ENCODE measurements around the gene SELENOM.
"Not testable (repeated sequence)": the region's sequence is repeated elsewhere in the genome, so short reads cannot be mapped to it uniquely, and the experiment has no call there.

Gene SELENOM

DNA sequence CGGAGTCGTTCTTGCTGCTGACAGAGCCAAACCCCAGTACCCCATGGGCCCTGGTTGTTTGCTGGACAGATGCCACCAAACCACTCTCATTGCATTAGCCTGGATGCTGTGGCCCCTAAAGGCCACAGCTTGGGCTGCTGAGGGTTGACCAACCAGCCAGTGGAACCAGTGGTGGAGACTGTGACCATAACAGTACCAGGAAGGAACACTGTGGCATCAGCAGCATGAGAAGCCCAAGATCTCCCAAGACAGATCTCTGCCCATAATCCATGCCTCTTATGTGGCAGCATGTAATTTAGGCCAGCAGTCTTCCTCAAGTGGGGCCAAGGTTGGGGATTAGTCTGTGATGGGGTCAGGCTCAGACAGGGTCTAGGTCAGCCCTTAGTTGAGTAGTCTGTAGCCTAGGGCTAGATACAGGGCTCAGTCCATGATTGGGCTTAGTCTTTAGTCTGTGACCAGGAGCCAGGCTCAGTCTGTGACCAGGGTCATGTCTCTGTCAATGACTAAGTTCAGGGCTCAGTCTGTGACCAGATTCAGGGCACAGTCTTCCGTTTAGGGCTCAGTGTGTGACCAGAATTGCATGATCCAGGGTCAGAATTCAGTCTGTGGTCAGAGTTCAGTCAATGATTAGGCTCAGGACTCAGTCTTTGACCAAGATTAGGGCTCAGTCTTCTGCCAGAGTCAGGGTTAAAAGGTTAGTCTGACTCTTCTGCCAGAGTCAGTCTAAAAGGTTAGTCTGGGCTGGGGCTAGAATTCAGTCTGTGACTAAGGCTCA is 10.9 kb upstream of the SELENOM start:
- intact Hi-C loops (cut with DNase I): no loop called here
- no peak for DNase-seq

DNA sequence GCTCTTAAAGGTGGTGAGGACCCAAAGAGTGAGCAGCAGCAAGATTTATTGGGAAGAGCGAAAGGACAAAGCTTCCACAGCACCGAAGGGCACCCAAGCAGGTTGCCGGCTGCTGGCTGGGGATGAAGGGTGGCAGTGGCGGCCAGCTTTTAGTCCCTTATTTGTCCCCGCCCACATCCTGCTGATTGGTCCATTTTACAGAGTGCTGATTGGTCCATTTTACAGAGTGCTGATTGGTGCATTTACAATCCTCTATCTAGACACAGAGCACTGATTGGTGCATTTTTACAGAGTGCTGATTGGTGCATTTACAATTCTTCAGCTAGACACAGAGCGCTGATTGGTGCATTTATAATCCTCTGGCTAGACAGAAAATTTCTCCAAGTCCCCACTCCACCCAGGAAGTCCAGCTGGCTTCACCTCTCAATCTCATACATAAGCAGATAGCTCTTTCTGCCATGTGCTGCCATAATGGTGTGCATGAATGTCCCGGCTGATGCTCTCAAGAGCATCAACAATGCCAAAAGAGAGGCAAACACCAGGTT is 5.3 kb upstream of the SELENOM start:
- intact Hi-C loops (cut with DNase I): not testable (repeated sequence)

DNA sequence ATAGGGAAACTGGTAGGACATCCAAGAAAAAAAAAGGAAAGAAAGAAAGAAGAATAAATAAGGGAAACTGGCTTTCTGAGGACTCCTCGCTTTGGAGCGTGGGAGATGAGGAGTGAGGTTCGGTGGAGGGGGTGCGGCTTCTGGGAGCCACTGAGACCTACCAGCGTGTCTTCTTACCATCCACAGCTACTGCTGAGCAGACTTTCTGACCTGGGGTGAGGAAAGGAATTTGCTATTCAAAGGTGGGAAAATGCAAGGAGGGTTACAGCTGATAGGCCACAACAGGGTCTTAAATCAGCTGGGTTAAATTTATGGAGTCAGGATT is 488 bp upstream of the SELENOM start:
- intact Hi-C loops (cut with DNase I): loop anchor here (1.0 to 10.0 kb wide), 2 partner anchors 23 to 47 kb away; no protein-coding TSS in a partner anchor
- DNase-seq: no peak

More for the DNA sequence above, 5.3 kb upstream of the SELENOM start:
- not testable (repeated sequence) for DNase-seq

DNA sequence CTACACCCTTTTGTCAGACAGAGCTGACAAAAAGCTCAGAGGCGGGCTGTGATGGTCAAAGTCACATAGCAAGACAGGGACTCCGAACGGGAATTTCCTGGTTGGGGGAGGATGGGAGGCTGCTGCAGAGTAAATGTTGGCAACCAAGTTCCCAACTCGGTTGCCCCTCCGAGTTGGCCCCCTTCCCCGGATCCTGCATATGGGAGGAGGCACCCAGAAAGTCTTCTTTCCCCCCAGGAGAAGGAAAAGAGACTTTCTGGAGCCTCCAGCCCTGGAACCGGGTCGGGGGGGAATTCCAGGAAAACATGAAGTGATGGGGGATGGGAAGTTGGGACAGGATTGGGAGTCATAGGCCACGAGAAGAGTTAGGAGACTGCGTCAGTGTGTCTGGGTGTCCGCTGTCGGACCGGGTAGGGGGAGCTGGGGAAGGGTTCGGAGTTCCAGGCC is 614 bp downstream of the SELENOM start:
- intact Hi-C loops (cut with DNase I): loop anchor here (1.0 to 10.0 kb wide), 2 partner anchors 21 to 48 kb away; no protein-coding TSS in a partner anchor
- DNase-seq: no peak

DNA sequence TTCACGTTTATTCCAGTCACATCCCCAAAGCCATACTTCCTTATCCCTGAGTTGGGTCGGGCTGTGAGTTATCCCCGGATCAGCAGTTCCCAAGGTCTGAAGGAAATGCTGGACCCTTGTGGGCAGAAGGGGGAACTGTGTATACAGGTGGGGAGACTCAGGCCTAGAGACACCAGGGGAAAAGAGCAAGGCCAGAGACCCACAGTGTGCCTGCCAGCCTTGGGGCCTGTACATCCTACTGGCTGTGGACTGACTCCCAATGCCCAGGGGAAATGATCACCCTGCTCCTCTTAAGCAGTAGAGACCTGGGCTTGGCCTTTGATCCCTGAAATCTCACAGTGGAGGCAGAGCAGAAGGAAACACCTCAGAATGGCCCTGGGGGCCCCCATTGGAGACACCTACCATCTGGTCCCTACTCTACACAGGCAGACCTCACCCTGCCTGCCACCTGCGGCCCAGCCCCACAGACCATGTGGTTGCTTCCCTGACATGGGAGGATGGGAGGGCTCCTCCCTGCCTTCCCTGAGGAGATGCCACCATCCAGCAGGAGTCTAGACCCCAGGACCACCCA is 1.3 kb downstream of the SELENOM start:
- no peak for DNase-seq
- intact Hi-C loops (cut with DNase I): loop anchor here (10.0 kb wide), 1 partner anchor 49 kb away; no protein-coding TSS in a partner anchor

DNA sequence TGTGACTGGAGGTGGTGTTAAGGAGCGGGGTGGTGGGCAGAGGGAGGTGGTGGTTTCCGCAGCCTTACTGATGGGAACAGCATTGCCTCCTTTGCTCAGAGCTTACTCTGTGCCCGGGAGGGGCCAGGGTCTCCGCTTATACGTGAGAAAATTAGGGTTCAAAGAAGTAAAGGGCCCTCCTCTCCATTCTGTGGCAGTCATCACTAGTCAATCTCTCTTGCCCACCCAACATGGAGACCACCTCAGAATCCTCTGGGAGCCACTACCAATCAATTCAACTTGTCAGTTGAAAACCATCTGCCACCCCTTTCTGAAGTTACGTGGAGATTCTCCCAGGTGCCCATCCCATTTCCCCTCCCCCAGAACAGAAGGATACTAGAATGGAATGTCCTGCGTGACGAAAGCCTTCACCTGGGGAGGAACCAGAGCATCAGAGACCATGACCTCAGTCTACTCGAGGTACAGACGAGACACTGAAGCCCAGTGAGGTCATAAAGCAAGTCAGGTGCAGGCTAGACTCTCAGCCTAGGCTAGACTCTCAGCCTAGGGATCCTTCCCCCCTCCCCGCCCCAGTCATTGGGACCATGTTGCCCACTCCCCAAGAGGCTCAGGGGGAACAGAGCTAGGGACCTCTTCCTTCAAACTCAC is 2.0 kb downstream of the SELENOM start:
- no peak for DNase-seq
- intact Hi-C loops (cut with DNase I): loop anchor here (10.0 kb wide), 1 partner anchor 49 kb away; no protein-coding TSS in a partner anchor

DNA sequence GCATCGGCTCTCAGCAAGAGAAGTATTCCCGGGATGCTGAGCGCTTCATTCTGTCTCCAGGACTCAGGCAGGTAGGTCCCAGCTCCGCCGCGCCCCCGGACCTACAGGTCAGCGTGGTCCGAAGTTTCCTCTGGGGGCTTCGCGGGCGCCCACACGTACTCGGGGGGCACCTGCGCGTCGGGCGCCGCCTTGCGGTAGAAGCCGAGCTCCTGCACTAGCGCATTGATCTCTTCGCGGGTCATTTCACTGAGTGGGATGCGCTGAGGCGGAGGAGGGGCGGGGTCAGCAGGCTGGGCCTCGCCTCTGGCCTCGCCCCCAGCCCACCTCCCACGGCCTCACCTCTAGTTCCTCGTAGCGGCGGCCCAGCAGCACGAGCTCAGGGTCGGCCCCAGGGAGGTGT is 2.5 kb downstream of the SELENOM start:
- intact Hi-C loops (cut with DNase I): loop anchor here (10.0 kb wide), 1 partner anchor 50 kb away; no protein-coding TSS in a partner anchor
- DNase-seq: no peak

DNA sequence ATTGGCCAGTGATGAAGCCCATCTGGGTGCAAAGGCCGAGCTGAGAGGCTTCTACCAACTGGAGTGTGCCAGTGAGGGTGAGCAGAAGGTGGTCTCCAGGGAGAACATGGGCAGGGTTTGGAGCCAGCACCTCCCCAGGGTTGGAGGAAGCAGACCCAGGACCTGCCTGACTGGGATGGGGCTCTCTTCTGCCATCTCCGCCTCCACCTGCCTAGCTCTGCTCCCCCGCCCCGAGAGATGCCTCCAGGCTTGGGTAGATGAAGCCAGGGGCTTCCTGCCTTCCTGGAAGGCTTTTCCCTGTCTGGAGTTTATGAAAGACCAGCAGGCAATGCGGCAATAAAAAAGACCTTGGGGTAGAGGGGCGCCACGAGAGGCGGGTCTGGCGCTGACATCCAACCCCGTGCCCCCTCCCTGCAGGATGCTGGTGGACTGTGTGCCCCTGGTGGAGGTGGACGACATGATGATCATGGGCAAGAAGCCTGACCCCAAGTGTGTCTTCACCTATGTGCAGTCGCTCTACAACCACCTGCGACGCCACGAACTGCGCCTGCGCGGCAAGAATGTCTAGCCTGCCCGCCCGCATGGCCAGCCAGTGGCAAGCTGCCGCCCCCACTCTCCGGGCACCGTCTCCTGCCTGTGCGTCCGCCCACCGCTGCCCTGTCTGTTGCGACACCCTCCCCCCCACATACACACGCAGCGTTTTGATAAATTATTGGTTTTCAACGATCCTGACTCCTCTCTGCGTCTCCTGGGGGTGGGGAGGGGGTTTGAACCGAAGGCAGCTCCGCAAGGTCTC is 3.3 kb downstream of the SELENOM start:
- no peak for DNase-seq

DNA sequence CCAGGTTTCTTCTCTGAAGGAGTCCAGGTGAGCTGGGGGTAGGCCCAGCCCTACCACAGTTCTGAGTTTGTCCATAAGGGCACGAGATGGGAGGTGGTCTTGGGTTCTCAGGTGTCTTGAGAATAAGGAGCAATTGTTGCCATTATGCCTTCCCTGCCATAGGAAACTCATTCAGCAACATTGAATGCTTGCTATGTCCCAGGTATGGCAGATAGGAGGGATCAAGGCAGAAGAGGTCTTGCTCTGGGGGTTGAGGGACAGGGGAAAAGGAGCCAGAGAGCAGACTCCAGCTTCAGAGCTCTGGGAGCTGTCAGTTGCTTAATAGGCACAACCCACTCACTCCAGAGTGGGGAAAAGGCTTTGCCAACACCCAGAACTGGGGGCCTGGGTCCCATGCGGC is 4.3 kb downstream of the SELENOM start:
- intact Hi-C loops (cut with DNase I): loop anchor here (10.0 kb wide), 1 partner anchor 52 kb away; no protein-coding TSS in a partner anchor
- no peak for DNase-seq

More for the DNA sequence above, 3.3 kb downstream of the SELENOM start:
- intact Hi-C loops (cut with DNase I): loop anchor here (10.0 kb wide), 1 partner anchor 51 kb away; no protein-coding TSS in a partner anchor

DNA sequence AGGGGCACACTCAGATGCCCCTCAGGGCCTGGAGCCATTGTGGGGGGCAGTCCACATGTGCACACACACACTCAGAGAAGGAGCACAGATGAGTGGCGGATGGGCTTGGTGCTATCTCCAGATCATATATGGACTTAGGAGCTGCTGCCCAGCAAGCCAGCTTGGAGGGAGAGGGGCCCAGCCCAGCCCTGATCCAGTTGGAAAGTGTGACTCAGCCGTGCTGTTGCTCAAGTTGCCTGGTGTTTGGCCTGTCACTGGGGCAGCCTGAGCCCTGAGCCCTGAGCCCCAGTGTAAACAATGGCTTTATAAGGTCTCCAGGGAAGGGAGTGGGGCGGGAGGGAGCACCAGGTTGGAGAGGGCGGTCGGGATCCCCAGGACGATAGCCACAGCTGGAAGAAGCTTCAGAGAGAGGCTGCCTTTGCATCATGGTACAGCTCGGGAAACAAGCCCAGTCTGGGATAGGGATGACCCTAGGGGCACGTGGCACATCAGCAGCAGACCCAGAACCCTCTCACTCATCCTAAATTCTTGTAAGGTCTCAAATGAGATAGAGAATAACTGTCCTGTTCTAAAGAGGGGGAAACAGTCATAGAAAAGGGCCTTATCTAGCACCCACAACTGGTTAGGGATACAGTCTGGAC is 4.8 kb downstream of the SELENOM start:
- intact Hi-C loops (cut with DNase I): loop anchor here (10.0 kb wide), 1 partner anchor 52 kb away; no protein-coding TSS in a partner anchor
- DNase-seq: no peak

DNA sequence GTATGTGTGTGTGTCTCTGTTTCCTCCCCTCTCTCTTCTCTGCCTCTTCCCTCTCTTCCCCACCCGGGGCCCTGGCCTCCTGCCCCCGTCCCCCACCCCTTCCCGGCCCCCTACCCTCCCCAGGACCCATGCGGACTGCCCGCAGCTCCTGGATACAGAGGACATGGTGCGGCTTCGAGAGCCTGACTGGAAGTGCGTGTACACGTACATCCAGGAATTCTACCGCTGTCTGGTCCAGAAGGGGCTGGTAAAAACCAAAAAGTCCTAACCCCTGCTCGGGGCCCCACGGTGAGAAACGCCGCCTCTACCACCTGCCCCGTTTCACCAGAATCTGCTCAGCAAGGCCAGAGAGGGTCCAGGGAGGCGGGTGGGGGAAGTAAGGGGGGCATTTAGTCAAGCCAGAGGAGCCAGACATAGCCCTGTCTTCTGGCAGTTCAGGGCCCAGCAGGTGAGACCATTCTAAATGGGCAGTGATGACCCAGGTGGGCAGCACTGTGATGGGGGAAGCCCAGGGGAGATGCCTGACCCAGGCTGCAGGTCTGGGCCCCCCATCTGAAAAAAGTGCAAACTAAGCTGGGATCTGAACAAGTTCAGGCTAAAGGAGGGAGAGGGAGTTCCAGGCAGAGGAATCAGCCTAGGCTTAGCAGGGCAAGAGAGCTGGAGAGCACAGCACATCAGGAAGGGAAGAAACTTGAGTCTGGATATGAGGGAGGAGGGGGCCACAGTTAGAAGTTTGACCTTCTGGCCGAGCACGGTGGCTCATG is 6.4 kb downstream of the SELENOM start:
- no peak for DNase-seq
- intact Hi-C loops (cut with DNase I): loop anchor here (10.0 kb wide), 1 partner anchor 54 kb away; no protein-coding TSS in a partner anchor

DNA sequence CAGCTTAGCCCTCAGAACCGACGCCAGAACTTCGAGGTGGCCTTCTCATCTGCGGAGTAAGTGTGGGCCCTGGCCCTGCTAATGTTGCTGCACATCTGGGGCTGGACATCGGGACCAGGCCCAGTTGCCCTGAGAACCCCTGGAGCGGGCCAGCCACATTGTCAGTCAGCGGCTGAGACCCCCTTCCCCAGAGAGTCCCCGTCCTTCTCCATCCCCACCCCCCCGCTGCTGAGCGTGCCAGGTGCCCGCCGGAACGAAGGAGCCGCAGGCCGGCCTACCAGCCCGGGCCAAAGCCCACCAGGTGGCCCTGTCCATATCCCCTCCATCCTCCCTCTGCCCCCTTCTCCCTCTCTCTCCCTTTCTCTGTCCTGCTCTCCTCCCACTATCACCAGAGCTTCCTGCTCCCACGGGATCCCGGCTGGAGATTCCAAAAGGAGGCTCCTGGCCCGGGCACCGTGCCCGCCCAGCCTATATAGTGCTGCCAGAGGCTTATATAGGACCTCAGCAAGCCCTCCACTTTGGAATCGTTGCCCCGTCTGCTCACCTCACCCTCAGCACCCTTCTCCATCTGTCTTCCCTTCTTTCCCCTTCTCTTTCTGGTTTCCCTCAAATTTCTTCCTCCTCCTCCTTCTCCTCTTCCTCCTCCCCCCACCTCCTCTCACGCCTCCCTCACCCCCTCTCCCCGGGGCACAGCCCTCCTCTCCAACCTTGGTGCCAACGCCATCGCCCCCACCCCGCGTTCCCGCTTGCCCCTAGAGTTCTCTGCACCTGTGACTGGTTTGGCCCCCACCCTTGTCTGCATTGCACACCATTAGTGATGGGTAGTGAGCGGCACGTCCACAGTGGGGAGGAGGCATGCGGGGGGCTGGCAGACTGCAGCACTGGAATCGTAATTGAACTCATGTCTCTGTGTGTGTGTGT is 7.3 kb downstream of the SELENOM start:
- no peak for DNase-seq
- intact Hi-C loops (cut with DNase I): loop anchor here (10.0 kb wide), 2 partner anchors 55 to 135 kb away; no protein-coding TSS in a partner anchor

DNA sequence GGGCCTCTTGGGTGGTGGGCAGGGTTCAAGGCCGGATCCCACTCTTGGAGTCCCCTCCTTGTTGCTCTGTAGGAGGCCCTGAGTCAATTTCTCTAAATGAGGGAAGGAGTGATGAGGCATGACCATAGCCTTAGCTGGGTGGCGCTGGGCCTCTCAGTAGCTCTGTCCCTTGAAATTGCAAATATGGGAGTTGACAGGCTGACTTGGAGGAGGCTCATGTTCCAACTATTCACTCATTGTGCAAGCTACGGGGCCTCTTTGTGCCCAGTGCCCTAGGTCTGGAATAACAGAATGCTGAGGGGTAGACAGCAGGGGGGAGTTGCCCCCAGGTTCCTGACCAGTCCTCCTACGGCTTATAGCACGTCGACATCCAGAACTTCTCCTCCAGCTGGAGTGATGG is 8.0 kb downstream of the SELENOM start:
- intact Hi-C loops (cut with DNase I): loop anchor here (10.0 kb wide), 1 partner anchor 135 kb away; no protein-coding TSS in a partner anchor

DNA sequence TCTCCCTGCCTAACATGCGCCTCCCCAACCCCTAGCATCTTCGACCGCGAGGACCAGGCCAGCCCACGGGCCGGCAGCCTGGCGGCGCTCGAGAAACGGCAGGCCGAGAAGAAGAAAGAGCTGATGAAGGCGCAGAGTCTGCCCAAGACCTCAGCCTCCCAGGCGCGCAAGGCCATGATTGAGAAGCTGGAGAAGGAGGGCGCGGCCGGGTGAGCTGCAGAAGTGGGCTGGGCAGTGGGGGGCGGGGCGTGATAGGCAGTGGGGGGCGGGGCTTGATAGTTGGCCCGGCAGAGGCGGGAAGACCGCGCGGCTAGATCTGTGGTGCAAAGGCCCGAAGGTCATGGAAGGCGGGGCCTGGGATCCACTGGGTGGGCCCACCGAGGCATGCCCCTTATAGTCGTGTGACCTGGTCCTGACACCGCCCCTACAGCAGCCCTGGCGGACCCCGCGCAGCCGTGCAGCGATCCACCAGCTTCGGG is 8.7 kb downstream of the SELENOM start:
- intact Hi-C loops (cut with DNase I): loop anchor here (10.0 kb wide), 1 partner anchor 136 kb away; no protein-coding TSS in a partner anchor
- DNase-seq: peak in 2 of 42 donors; percentile 44 to 65

More for the DNA sequence above, 8.0 kb downstream of the SELENOM start:
- no peak for DNase-seq

DNA sequence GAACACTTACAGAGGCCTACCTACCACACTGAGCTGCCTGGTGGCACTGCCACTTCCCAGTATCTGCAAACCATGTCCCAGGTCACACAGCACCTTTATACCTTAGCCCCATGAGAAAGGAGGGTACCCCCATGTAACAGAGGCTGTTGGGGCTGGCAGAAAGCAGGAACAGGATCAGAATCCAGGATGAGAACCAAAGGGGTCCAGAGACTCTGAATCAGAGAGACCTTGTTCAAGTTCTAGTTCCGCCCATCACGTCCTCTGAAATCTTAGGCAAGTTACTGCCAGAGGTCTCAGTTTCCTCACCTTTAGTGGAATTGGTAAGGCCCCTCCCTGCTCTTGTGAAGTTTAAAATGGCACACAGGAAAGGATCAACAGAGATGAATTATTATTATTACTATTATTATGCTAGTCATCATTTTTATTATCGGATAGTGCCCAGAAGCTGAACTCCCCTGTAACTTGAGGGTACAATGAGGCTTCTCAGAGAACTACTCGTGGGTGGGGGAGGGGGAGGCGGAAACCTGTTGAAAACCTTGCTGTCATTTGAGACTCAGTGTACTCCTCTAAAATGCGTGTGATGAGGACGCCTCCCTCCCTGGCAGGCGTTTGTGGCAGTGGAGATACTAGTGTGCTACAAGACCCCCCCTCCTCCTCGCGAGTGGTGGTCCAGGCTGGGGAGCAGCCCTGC is 9.3 kb downstream of the SELENOM start:
- intact Hi-C loops (cut with DNase I): loop anchor here (10.0 kb wide), 1 partner anchor 137 kb away; no protein-coding TSS in a partner anchor
- no peak for DNase-seq

Data from head of caudate nucleus (tissue), 42 donors.